Mesothelial cell of epicardium (in vitro differentiated cells): ENCODE measurements around the gene GLT6D1. TPM values are rescaled to one million over a fixed set of nuclear protein-coding genes. Genes with fewer than 3 reads are reported as not detected.

Experiments
- DNase-seq, 2 experiments: peaks; one replicate each; pipeline ENCODE4 v3.0.0; 2021; ENCODE audit warnings: low spot score in 2 of 2; ENCODE audit not compliant: unreplicated experiment in 2 of 2
- H3K27ac Mint-ChIP-seq: 2 replicates; pipeline ENCODE4 v1.8.0; 2021; ENCODE audit warnings: mixed read lengths
- H3K27me3 Mint-ChIP-seq: 2 replicates; pipeline ENCODE4 v1.8.0; 2021; ENCODE audit warnings: low read depth, mixed read lengths
- H3K36me3 Mint-ChIP-seq: 2 replicates; pipeline ENCODE4 v1.8.0; 2021; ENCODE audit warnings: mixed read lengths
- H3K4me1 Mint-ChIP-seq: 2 replicates; pipeline ENCODE4 v1.8.0; 2021; ENCODE audit warnings: mixed read lengths
- H3K4me3 Mint-ChIP-seq: 2 replicates; pipeline ENCODE4 v1.8.0; 2021; ENCODE audit warnings: mild to moderate bottlenecking, moderate library complexity, mixed read lengths
- H3K9me3 Mint-ChIP-seq: 2 replicates; pipeline ENCODE4 v1.8.0; 2021; ENCODE audit warnings: mixed read lengths
- total RNA-seq: library from RNA; stranded (reverse); gene quantifications from 3 replicates; pipeline ENCODE4 v1.2.1, GENCODE V29; 2021
- TF ChIP-seq, protein P1 (sequence below): fragments of 200-600 bp; sonication (generic); IDR thresholded peaks from one replicate; pipeline ENCODE4 v1.5.0; 2021; ENCODE audit warnings: antibody characterized with exemption; ENCODE audit not compliant: unreplicated experiment

The GLT6D1 gene
- total RNA-seq, 1 donor from 2014 or later: not detected

- Mint-ChIP-seq H3K36me3 (no peaks in the 10 kb centered on the region), H3K27ac (no peak overlapping the region), H3K4me1 (no peaks in the 10 kb centered on the region), H3K4me3 (no peak overlapping the region), H3K27me3 (peaks cover 24% of the 10 kb centered on the region), H3K9me3 (peaks cover 28% of the 10 kb centered on the region)
- DNase-seq: no peak
- TF ChIP-seq, protein P1, sequence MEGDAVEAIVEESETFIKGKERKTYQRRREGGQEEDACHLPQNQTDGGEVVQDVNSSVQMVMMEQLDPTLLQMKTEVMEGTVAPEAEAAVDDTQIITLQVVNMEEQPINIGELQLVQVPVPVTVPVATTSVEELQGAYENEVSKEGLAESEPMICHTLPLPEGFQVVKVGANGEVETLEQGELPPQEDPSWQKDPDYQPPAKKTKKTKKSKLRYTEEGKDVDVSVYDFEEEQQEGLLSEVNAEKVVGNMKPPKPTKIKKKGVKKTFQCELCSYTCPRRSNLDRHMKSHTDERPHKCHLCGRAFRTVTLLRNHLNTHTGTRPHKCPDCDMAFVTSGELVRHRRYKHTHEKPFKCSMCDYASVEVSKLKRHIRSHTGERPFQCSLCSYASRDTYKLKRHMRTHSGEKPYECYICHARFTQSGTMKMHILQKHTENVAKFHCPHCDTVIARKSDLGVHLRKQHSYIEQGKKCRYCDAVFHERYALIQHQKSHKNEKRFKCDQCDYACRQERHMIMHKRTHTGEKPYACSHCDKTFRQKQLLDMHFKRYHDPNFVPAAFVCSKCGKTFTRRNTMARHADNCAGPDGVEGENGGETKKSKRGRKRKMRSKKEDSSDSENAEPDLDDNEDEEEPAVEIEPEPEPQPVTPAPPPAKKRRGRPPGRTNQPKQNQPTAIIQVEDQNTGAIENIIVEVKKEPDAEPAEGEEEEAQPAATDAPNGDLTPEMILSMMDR: no peak
Observed at GRCh38 chr9:135632841-135633240, 6.5 kb downstream of the GLT6D1 start.

GRCh38 chr9:135624282-135624681 lies 15.1 kb downstream of the GLT6D1 start:
- Mint-ChIP-seq H3K27ac (no peak overlapping the region), H3K9me3 (peaks cover 20% of the 10 kb centered on the region), H3K4me3 (no peak overlapping the region), H3K4me1 (peaks cover 4% of the 10 kb centered on the region), H3K36me3 (no peaks in the 10 kb centered on the region), H3K27me3 (peaks cover 25% of the 10 kb centered on the region)
- TF ChIP-seq, protein P1: no peak
- DNase-seq: no peak

DNA sequence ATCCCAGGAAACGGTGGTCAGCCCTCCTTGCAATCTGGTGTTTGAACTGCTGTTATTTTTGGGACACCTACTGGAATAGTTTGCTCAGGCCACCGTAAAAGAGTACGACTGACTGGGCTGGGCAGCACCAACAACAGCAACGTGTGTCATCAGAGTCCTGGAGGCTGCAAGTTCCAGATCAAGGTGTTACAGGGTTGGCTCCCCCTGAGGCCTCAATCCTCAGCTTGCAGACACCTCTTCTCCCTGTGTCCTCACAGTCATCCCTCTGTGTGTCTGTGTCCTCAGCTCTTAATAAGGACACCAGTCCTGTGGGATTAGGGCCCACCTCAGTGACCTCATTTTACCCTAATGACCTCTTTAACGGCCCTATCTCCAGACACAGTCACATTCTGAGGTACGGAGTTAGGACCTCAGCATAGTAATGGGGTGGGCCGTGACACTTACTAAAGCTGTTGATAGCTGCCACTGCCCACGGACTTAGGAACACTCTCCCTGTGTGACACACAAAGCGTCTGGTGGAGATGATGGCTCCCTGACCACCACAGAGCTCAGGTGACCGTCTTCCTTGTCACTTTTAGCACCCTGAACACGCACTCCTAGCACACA lies 16.8 kb downstream of the GLT6D1 start:
- Mint-ChIP-seq H3K27ac (no peak overlapping the region), H3K27me3 (peaks cover 27% of the 10 kb centered on the region), H3K4me1 (peaks cover 4% of the 10 kb centered on the region), H3K36me3 (no peaks in the 10 kb centered on the region), H3K9me3 (peaks cover 11% of the 10 kb centered on the region), H3K4me3 (no peak overlapping the region)
- DNase-seq: no peak
- TF ChIP-seq, protein P1: no peak

- TF ChIP-seq, protein P1: no peak
- H3K4me3 Mint-ChIP-seq: no peak overlapping the region
- H3K9me3 Mint-ChIP-seq: no peaks in the 10 kb centered on the region
- H3K4me1 Mint-ChIP-seq: peaks cover 4% of the 10 kb centered on the region
- no peaks in the 10 kb centered on the region for H3K36me3 Mint-ChIP-seq
- H3K27me3 Mint-ChIP-seq: peaks cover 26% of the 10 kb centered on the region
- DNase-seq: no peak
- H3K27ac Mint-ChIP-seq: no peak overlapping the region
Observed at GRCh38 chr9:135620558-135620957, 18.8 kb downstream of the GLT6D1 start.

- DNase-seq: no peak
- no peak overlapping the region for H3K27ac Mint-ChIP-seq
- H3K4me3 Mint-ChIP-seq: no peak overlapping the region
- peaks cover 24% of the 10 kb centered on the region for H3K27me3 Mint-ChIP-seq
- no peaks in the 10 kb centered on the region for H3K36me3 Mint-ChIP-seq
- TF ChIP-seq, protein P1: no peak
- no peaks in the 10 kb centered on the region for H3K9me3 Mint-ChIP-seq
- H3K4me1 Mint-ChIP-seq: peaks cover 4% of the 10 kb centered on the region
Observed at GRCh38 chr9:135619599-135619886, 19.8 kb downstream of the GLT6D1 start.
